Activated T-helper 1 cell treated with anti-CD3 and anti-CD28 coated beads, Interleukin-2, amount 50 U/mL, for 16 hours (primary cell): ENCODE measurements around the gene AK8.

Experiments
- DNase-seq, 2 donors: peaks; one replicate each; pipeline ENCODE4 v3.0.0-alpha.2; 2020; ENCODE audit warnings: low read depth in 1 of 2, low spot score in 1 of 2

AK8 gene

DNA sequence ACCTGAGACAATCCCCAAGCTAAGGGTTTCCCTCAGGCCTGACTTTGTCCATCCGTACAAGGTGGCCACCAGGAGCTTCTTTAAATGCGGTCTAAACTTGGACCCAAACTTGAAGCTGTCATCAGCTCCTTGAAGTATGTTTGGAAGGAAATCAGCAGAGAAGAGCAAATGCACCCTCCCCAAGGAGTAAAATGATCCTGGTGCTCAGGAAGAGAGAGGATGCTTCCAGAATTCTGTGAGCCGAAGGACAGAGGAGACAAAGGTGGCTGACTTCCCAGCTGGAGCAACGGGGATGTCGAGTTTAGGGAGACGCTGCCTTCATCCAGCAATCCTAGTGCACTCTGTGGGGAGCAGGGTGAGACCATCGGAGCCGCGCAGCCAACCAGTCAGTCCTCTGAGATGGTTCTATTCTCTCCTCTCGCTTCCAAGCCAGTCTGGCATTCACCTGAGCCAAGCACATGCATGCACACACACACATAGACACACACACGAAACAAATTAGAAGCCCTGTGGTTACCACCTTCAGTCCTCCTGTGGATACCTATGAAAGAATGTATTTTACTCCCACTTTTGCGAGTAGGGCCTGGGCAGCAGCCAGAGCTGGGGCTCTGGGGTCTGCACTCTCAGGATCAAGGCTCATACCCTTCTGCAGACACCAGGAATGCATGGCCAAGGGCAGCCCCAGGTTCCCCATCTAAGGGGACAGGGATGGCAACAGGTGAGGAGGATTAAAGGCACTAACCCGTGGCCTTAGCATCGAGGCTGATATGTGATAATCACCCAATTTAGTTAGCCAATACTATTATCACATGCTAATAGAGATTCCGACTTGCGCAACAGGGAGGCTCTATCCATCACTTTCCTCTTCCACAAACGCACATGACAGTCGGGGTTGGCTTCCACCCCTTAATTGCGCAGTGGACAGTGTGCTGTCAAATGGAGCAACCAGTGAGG lies 132.1 kb downstream of the AK8 start:
- DNase-seq, result no peak

GRCh38 chr9:132744881-132745755 lies 133.0 kb downstream of the AK8 start:
- no peak for DNase-seq

- no peak for DNase-seq
Measured at GRCh38 chr9:132743931-132744479, 134.1 kb downstream of the AK8 start.

DNA sequence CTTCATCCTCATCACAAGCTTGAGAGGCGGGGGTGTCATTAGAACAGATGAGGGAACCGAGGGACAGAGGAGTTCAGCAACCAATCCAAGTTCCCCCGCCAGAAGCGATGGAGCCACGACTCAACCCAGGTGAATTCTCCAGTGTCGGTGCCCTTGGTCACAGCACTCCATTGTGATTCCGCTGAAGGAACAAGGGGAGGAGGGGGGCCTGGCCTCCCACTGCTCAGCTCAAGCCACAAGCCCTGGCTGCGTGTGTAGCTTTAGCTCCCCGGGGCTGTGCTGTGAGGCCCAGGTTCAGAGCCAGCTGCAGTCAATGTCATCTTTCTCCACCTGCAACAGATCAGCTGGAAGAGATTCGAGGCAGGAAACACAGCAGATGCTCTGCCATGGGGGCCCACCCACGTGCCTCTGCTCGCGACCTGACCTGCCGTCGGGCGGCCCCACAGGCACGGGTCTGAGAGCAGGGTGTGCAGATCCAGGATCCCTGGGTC lies 135.2 kb downstream of the AK8 start:
- DNase-seq, result no peak

DNA sequence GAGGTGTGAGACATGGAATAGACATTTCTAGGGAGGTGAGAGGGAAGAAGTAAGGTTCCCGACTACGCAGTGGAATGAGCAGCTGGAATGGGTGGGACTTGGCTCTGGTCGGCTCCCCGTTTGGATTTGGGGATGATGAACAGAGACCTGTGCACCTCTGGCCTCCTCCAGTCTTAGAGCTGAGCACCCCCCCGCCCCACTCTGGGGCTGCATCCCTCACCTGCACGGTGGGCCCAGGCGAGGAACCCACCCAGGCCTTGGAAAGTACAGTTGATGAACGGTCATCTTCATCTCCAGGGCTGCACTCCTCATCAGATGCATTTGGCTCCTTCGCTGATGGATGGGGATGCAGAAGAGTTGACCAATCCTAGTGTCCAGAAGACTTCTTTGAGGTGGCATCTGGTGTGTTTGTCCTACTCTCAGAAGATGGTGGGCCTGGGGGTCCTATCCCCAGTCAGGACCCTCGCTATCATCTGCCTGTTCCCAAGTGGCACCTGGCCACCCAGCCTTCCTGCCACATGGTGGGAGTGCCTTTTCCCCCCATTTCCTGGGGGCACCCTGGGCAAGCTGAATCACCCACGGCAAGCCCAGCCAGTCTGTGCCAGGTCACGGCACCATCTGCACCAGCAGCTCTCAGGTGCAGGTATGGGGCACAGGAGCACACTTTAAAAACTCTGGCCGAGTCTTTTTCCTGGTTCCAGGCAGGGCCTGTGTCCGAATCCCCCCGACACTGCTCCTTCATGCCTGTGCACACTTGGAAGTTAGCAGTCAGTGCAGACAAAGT lies 137.4 kb downstream of the AK8 start:
- DNase-seq, result no peak

DNA sequence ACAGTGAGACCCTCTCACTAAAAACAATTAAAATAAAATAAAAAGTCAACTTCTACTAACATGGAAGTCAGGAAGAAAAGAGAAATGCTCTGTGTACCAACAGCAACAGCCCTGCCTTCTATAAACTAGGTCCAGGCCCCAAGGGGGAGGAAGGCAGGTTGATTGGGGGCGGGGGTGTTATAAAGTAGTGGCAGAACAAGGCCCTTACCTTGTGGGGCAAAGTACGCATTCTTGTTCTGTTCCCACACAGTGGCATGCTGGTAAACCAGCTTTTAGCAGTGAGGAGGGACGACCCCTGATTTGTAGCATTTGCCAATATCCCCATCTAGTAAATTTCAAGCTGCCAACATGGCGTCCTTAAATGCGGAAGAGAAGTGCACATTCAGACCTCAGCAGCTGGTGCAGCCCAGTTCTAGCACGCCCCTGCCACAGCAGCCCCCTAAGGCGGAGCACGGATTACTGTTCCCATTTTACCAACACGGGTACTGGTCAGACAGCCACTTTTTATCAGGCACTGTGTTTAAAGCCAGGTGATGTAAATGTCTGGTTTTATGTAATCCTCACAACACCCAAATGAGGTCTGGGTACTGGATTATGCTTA lies 138.3 kb downstream of the AK8 start:
- no peak for DNase-seq

GRCh38 chr9:132733260-132733815 lies 144.7 kb downstream of the AK8 start:
- DNase-seq, result no peak

DNA sequence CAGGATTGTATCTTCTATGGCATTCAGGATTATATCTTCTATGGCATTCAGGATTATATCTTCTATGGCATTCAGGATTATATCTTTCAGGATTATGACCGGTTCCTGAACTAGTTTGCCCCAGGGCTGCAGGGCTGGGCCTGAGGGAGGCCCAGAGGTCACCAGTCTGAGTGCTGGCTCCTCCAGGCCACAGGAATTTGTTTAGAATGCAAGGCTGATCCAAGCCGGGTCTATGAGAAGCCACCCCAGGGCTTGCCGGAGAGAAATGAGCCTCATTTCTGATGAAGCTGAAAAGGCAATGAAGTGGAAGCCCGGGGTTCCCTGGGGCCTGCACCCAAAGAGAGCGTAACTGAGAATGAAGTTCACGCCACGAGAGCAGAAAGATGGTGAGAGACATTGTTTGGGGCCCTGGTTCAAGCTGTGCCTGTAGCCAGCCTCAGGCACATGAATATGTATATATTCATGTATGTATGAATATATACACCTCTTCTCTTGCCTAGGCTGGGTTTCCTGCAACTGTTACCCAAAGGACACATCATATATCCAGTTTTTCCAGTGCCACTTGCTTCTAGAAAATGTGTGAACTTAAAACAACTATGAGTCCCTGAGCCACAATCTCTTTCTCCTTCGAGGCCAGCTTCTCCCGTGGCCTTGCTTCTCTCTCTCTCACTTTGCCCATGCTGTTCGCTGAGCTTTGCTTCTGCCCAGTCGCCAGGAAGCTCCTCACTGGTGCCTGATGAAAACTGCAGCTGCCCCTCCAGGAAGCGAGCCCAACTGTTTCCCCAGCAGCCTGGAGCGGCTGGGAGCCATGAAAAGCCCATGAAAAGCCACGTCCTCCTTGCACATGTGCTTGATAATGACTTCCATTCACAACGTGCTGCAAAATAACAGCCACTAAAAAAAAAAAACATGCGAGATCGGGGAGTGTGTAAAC lies 145.5 kb downstream of the AK8 start:
- DNase-seq, result no peak

DNA sequence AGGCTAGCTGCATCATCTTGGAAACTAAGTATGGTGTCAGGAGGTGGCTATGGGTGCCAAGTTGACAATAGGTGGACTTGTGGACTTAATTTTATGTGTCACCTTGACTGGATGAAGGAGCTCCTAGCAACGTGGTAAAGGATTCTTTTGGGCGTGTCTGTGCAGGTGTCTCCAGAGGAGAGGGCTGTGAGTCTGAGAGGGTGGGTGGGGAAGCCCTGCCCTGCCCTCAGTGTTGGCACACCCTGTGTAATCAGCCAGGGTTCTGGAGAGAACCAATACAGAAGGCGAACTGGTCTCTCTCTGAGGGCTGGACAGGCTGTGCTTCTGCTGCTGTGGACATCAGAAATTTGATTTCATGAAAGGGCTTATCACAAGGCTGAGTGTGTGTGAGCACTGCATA lies 146.9 kb downstream of the AK8 start:
- DNase-seq, result no peak

GRCh38 chr9:132730054-132731033 lies 147.7 kb downstream of the AK8 start:
- no peak for DNase-seq

- no peak for DNase-seq
Measured at GRCh38 chr9:132729235-132729890, 148.7 kb downstream of the AK8 start.

DNA sequence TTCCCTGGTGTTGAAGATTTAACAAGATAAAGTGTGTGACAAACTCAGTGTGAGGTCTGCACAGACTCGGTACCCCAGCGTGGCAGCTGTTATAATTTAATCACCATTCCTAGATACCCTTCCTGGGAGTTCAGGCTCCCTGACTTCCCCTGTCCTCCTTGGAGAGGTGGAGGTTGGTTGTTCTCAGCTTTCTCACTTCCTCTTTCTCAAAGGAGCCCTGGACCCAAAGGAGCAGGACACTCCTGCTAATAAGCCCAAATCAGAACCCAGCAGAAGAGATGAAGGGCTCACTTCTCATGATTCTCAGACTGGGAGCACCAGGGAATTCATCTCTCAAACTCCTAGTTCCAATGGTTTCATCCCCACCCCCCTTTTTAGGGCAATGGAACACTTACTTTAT lies 149.6 kb downstream of the AK8 start:
- no peak for DNase-seq

- DNase-seq, result no peak
Measured at GRCh38 chr9:132728071-132728470, 150.0 kb downstream of the AK8 start.

GRCh38 chr9:132726576-132727130 lies 151.4 kb downstream of the AK8 start:
- no peak for DNase-seq

DNA sequence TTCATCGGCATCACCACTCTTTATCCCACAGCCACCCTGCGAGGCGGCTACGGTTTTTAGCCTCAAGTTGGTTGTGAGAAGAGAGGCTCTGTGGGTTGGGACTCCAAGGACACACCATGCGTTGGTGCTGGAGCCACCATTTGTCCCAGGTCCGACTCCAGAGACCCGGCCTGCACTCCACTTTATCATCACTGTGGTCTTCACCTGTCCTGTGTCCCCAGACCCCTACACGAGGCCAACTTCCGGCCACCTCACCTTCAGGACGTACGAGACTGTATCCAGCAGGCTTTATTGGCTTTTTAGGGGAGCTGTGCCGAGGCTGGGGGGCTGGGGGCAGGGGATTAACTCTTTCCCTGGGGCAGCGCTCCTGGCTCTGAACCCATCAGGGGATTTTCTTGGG lies 152.8 kb downstream of the AK8 start:
- DNase-seq, result no peak

- no peak for DNase-seq
Measured at GRCh38 chr9:132723809-132724208, 154.3 kb downstream of the AK8 start.

DNA sequence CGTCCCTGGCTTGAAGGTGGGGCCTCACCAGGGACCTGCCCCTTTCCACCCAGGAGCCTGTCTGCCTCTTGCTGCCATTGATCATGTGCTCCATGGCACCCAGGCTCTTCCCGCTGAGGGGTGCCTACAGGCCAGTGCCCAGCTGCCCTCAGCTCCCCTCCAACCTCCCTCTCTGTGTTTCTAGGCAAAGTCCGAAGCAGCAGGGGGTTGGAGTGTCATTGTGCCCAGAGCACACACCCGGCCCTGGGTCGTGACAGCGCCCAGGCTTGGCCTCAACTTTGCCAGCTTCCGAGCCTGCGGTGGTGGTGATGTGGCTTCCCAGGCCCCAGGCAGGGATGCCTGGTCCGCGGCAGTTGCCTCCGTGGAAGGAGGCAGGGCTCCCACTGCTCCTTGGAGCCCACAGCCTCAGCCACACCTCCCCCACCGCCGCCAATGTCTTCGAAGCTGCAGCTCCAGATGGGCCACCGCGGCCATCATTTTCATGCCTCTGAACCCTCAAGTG lies 155.5 kb downstream of the AK8 start:
- no peak for DNase-seq
